Stomach (tissue), 9 donors: ENCODE results near the gene TMED9. TPM values are rescaled to one million over a fixed set of nuclear protein-coding genes. Genes with fewer than 3 reads are reported as not detected.

Source experiments
- DNase-seq, 2 donors: peaks; one replicate each; pipeline versions ENCODE4 v3.0.0 to v3.0.0-alpha.2; 2013 to 2019
- H3K27ac ChIP-seq, 5 donors: fragments of 200-600 bp in 4 of 5; sonication (generic) in 4 of 5; one replicate each; pipeline ENCODE4 v1.5.1; 2013 to 2019; ENCODE audit warnings: mild to moderate bottlenecking in 1 of 5, moderate library complexity in 1 of 5
- H3K27me3 ChIP-seq, 3 donors: fragments of 200-600 bp; sonication (generic); one replicate each; pipeline ENCODE4 v1.5.1; 2017 to 2019; ENCODE audit warnings: mixed run types in 1 of 3
- H3K36me3 ChIP-seq, 4 donors: fragments of 200-600 bp; sonication (generic); 1 replicate in 3 of 4; 2 replicates in 1 of 4; pipeline ENCODE4 v1.5.1; 2016 to 2019
- H3K4me1 ChIP-seq, 4 donors: fragments of 200-600 bp; sonication (generic); one replicate each; pipeline ENCODE4 v1.5.1; 2016 to 2019
- H3K4me3 ChIP-seq, 4 donors: fragments of 200-600 bp; sonication (generic) in 3 of 4; one replicate each; pipeline ENCODE4 v1.5.1; 2016 to 2019; ENCODE audit warnings: mild to moderate bottlenecking in 1 of 4
- H3K9me3 ChIP-seq, 4 donors: fragments of 200-600 bp; sonication (generic); one replicate each; pipeline ENCODE4 v1.5.1; 2016 to 2019
- CTCF ChIP-seq, 7 experiments: fragments of 450-650 bp in 4 of 7; fragments of 200-600 bp in 3 of 7; sonication (generic) in 3 of 7; IDR thresholded peaks; one replicate each; pipeline ENCODE4 v1.5.1; 2016 to 2019; ENCODE audit warnings: antibody characterized with exemption in 7 of 7, control low read depth in 2 of 7, mild to moderate bottlenecking in 1 of 7
- EP300 ChIP-seq: sonication (generic); formaldehyde crosslinking; IDR thresholded peaks from one replicate; pipeline ENCODE4 v1.6.1; 2017; ENCODE audit warnings: antibody characterized with exemption
- POLR2A ChIP-seq, 4 donors: fragments of 450-650 bp; IDR thresholded peaks; one replicate each; pipeline ENCODE4 v1.6.1; 2016; ENCODE audit warnings: antibody characterized with exemption in 4 of 4, control low read depth in 2 of 4, mild to moderate bottlenecking in 1 of 4, moderate library complexity in 1 of 4
- POLR2AphosphoS5 ChIP-seq, 3 donors: sonication (generic); formaldehyde crosslinking; IDR thresholded peaks; one replicate each; pipeline ENCODE4 v1.6.1; 2016; ENCODE audit warnings: antibody characterized with exemption in 3 of 3
- WGBS, 5 donors: extraction: QIAGEN DNeasy Blood & Tissue Kit in 3 of 5; methylation state at CpG; one replicate each; pipeline versions ENCODE4 v1.1.5 to v1.1.7; 2013 to 2018; 5-methylcytosine and 5-hydroxymethylcytosine counted together
- intact Hi-C: fragments of 100-400 bp; cut with DNase I; formaldehyde crosslinking; loops from one replicate; pipeline ENCODE4 v1.15.1; 2023; ENCODE audit warnings: low total_unique reads
- polyA plus RNA-seq, 3 donors: library from polyadenylated mRNA; stranded (reverse); fragments of 200-250 nt; gene quantifications; one replicate each; pipeline ENCODE4 v1.2.3, GENCODE V29; 2013
- total RNA-seq, 5 donors: library from RNA; depleted of rRNA; stranded (reverse); fragments of >200 nt; gene quantifications; one replicate each; pipeline versions ENCODE4 v1.1.0 to v1.2.3, GENCODE V29; 2014 to 2016
- donor health status: healthy with polysubstance abuse.
- donor health status: Bipolar disorder and iron deficiency.
- donor health status: healthy.

The TMED9 gene
- total and polyA plus RNA-seq, 8 donors, result 9.3 to 115 (median 86.5) TPM

- TF ChIP-seq CTCF (IDR thresholded peaks at IDR 0.05) (no peak), EP300 (no peak), POLR2AphosphoS5 (IDR thresholded peaks at IDR 0.05) (no peak), POLR2A (IDR thresholded peaks at IDR 0.05) (no peak)
- H3K4me1 ChIP-seq, result peaks cover 17 to 72% (median 59%) of the 10 kb centered on the region in 4 donors
- no peak overlapping the region for H3K4me3 ChIP-seq
- peaks cover 0 to 27% (median 13%) of the 10 kb centered on the region in 4 donors for H3K36me3 ChIP-seq
- intact Hi-C loops, result no loop called here
- H3K27ac ChIP-seq, result no peak overlapping the region
- H3K9me3 ChIP-seq, result no peaks in the 10 kb centered on the region
- H3K27me3 ChIP-seq, result no peaks in the 10 kb centered on the region
- no peak for DNase-seq
- WGBS, 5 donors, result 79 to 92% (median 81%) methylated on average over 6 of the region's 6 CpGs
Observed at GRCh38 chr5:177605667-177606066, 13.7 kb downstream of the TMED9 start.

- Histone ChIP-seq H3K36me3 (peaks cover 0 to 27% (median 13%) of the 10 kb centered on the region in 4 donors), H3K4me3 (no peak overlapping the region), H3K9me3 (no peaks in the 10 kb centered on the region), H3K4me1 (peaks cover 10 to 65% (median 52%) of the 10 kb centered on the region in 4 donors), H3K27ac (no peak overlapping the region), H3K27me3 (no peaks in the 10 kb centered on the region)
- intact Hi-C loops, result no loop called here
- 79 to 86% (median 83%) methylated on average over 22 of the region's 22 CpGs for WGBS, 5 donors
- TF ChIP-seq CTCF (IDR thresholded peaks at IDR 0.05) (no peak), EP300 (no peak), POLR2AphosphoS5 (IDR thresholded peaks at IDR 0.05) (no peak), POLR2A (IDR thresholded peaks at IDR 0.05) (no peak)
- DNase-seq, result no peak
Observed at GRCh38 chr5:177606071-177607051, 14.4 kb downstream of the TMED9 start.

- Histone ChIP-seq H3K4me3 (no peak overlapping the region), H3K9me3 (no peaks in the 10 kb centered on the region), H3K27ac (no peak overlapping the region), H3K36me3 (peaks cover 0 to 30% (median 15%) of the 10 kb centered on the region in 4 donors), H3K27me3 (no peaks in the 10 kb centered on the region), H3K4me1 (peaks cover 7 to 57% (median 45%) of the 10 kb centered on the region in 4 donors)
- DNase-seq, result no peak
- TF ChIP-seq POLR2A (IDR thresholded peaks at IDR 0.05) (no peak), EP300 (no peak), CTCF (IDR thresholded peaks at IDR 0.05) (no peak), POLR2AphosphoS5 (IDR thresholded peaks at IDR 0.05) (no peak)
- intact Hi-C loops, result no loop called here
- 25 to 49% (median 46%) methylated on average over 7 to 11 of the region's 11 CpGs for WGBS, 5 donors
Observed at GRCh38 chr5:177607115-177607451, 15.1 kb downstream of the TMED9 start.

- DNase-seq, result peak; percentile 84 to 94
- Histone ChIP-seq H3K4me3 (no peak overlapping the region), H3K27ac (no peak overlapping the region), H3K36me3 (peaks cover 0 to 35% (median 20%) of the 10 kb centered on the region in 4 donors), H3K4me1 (peaks cover 7 to 52% (median 40%) of the 10 kb centered on the region in 4 donors), H3K27me3 (no peaks in the 10 kb centered on the region), H3K9me3 (no peaks in the 10 kb centered on the region)
- peak in 1 of 3 donors; percentile 71 for TF ChIP-seq POLR2AphosphoS5 (IDR thresholded peaks at IDR 0.05)
- TF ChIP-seq CTCF (IDR thresholded peaks at IDR 0.05), result peak in 5 of 7 experiments; percentile 87 to 91 (median 88)
- TF ChIP-seq POLR2A (IDR thresholded peaks at IDR 0.05), result no peak
- 20 to 33% (median 23%) methylated on average over 7 to 15 of the region's 15 CpGs for WGBS, 5 donors
- intact Hi-C loops, result no loop called here
Observed at GRCh38 chr5:177607452-177608192, 15.6 kb downstream of the TMED9 start.
